SK-N-SH treated with all-trans-retinoic acid at 6 μM for 48 hours (cell line): ENCODE results near the gene PDGFRA.
A peak's percentile ranks its signal among the peaks of the same experiment; 100 is the strongest.

Source experiments
- ATAC-seq: fragments of 200-7000 bp; cut with Tn5 transposase; 3 replicates; pipeline ENCODE4 v1.9.1; 2020; ENCODE audit warnings: mild to moderate bottlenecking, moderate library complexity
- ARNTL ChIP-seq: fragments of 450-650 bp; formaldehyde crosslinking; IDR thresholded peaks from 2 replicates; pipeline ENCODE4 v1.5.0; 2020; ENCODE audit warnings: low read depth, mild to moderate bottlenecking, moderate library complexity, borderline replicate concordance
- BACH2 ChIP-seq: fragments of 250-450 bp; sonication (Bioruptor Pico); IDR thresholded peaks from 2 replicates; pipeline ENCODE4 v1.9.0; 2021; ENCODE audit warnings: mild to moderate bottlenecking, borderline replicate concordance
- CSDC2 ChIP-seq: fragments of 250-450 bp; sonication (Bioruptor Pico); IDR thresholded peaks from 2 replicates; pipeline ENCODE4 v1.5.0; 2020; ENCODE audit warnings: mild to moderate bottlenecking, moderate library complexity
- CSRNP3 ChIP-seq: fragments of 250-450 bp; sonication (Bioruptor Pico); IDR thresholded peaks from 2 replicates; pipeline ENCODE4 v1.5.1; 2021; ENCODE audit warnings: mild to moderate bottlenecking, moderate library complexity
- GLIS3 ChIP-seq: fragments of 250-450 bp; sonication (Bioruptor Pico); IDR thresholded peaks from 2 replicates; pipeline ENCODE4 v1.5.0; 2020; ENCODE audit warnings: mild to moderate bottlenecking, moderate library complexity
- ISL1 ChIP-seq: fragments of 250-450 bp; sonication (Bioruptor Pico); IDR thresholded peaks from 2 replicates; pipeline ENCODE4 v2.1.2; 2022; ENCODE audit warnings: mild to moderate bottlenecking, moderate library complexity
- POU6F1 ChIP-seq: fragments of 250-450 bp; sonication (Bioruptor Pico); IDR thresholded peaks from 2 replicates; pipeline ENCODE4 v1.8.0; 2021; ENCODE audit warnings: low read depth, mild to moderate bottlenecking, moderate library complexity, borderline replicate concordance
- PPARA ChIP-seq: fragments of 250-450 bp; sonication (Bioruptor Pico); IDR thresholded peaks from 2 replicates; pipeline ENCODE4 v1.5.0; 2020; ENCODE audit warnings: mild to moderate bottlenecking, borderline replicate concordance
- SNAI2 ChIP-seq: fragments of 250-450 bp; sonication (Bioruptor Pico); IDR thresholded peaks from 2 replicates; pipeline ENCODE4 v1.5.0; 2020; ENCODE audit warnings: mild to moderate bottlenecking, moderate library complexity
- TCF4 ChIP-seq: fragments of 250-450 bp; sonication (Bioruptor Pico); IDR thresholded peaks from 2 replicates; pipeline ENCODE4 v1.8.0; 2021; ENCODE audit warnings: mild to moderate bottlenecking, moderate library complexity, borderline replicate concordance
- TSHZ2 ChIP-seq: fragments of 250-450 bp; sonication (Bioruptor Pico); IDR thresholded peaks from 2 replicates; pipeline ENCODE4 v1.5.0; 2020; ENCODE audit warnings: mild to moderate bottlenecking, moderate library complexity
- ZC3H10 ChIP-seq: fragments of 250-450 bp; sonication (Bioruptor Pico); IDR thresholded peaks from 2 replicates; pipeline ENCODE4 v1.5.1; 2021; ENCODE audit warnings: mild to moderate bottlenecking, moderate library complexity
- ZFP3 ChIP-seq: fragments of 250-450 bp; sonication (Bioruptor Pico); IDR thresholded peaks from 2 replicates; pipeline ENCODE4 v1.5.0; 2020; ENCODE audit warnings: mild to moderate bottlenecking, moderate library complexity
- ZFP30 ChIP-seq: fragments of 450-650 bp; formaldehyde crosslinking; IDR thresholded peaks from 2 replicates; pipeline ENCODE4 v1.5.0; 2022; ENCODE audit warnings: mild to moderate bottlenecking, moderate library complexity
- ZNF565 ChIP-seq: fragments of 450-650 bp; formaldehyde crosslinking; conservative IDR thresholded peaks from 2 replicates; pipeline ENCODE4 v1.5.0; 2020; ENCODE audit warnings: low read depth, mild to moderate bottlenecking, moderate library complexity
- ZNF70 ChIP-seq: fragments of 450-650 bp; formaldehyde crosslinking; IDR thresholded peaks from 2 replicates; pipeline ENCODE4 v1.5.0; 2020; ENCODE audit warnings: mild to moderate bottlenecking, moderate library complexity
- ZNF8 ChIP-seq: fragments of 450-650 bp; formaldehyde crosslinking; IDR thresholded peaks from 2 replicates; pipeline ENCODE4 v1.5.0; 2020; ENCODE audit warnings: mild to moderate bottlenecking, moderate library complexity

Gene PDGFRA

GRCh38 chr4:54317690-54318089 is 88.6 kb downstream of the PDGFRA start (continued):
- no peak for TF ChIP-seq TSHZ2 (CRISPR knock-in tag)
- no peak for TF ChIP-seq CSRNP3 (CRISPR knock-in tag)
- no peak for TF ChIP-seq ISL1 (CRISPR knock-in tag)
- no peak for TF ChIP-seq GLIS3 (CRISPR knock-in tag)
- no peak for TF ChIP-seq SNAI2 (CRISPR knock-in tag)

GRCh38 chr4:54318904-54319303 is 89.8 kb downstream of the PDGFRA start:
- no peak for TF ChIP-seq ARNTL (CRISPR knock-in tag)
- no peak for TF ChIP-seq ISL1 (CRISPR knock-in tag)
- no peak for TF ChIP-seq ZNF8 (CRISPR knock-in tag)
- no peak for TF ChIP-seq POU6F1 (CRISPR knock-in tag)
- TF ChIP-seq PPARA (CRISPR knock-in tag), result no peak
- no peak for TF ChIP-seq ZFP30 (CRISPR knock-in tag)
- no peak for TF ChIP-seq ZFP3 (CRISPR knock-in tag)
- TF ChIP-seq CSRNP3 (CRISPR knock-in tag), result no peak
- TF ChIP-seq CSDC2 (CRISPR knock-in tag), result no peak
- TF ChIP-seq BACH2 (CRISPR knock-in tag), result no peak
- no peak for TF ChIP-seq ZNF70 (CRISPR knock-in tag)
- TF ChIP-seq ZNF565, result no peak
- no peak for TF ChIP-seq TSHZ2 (CRISPR knock-in tag)
- TF ChIP-seq GLIS3 (CRISPR knock-in tag), result no peak
- TF ChIP-seq SNAI2 (CRISPR knock-in tag), result no peak
- no peak for TF ChIP-seq ZC3H10 (CRISPR knock-in tag)
- TF ChIP-seq TCF4 (CRISPR knock-in tag), result no peak
- ATAC-seq, result peak; percentile 58; the same call in 2 of the 3 replicates

GRCh38 chr4:54320826-54321685 is 92.0 kb downstream of the PDGFRA start:
- ATAC-seq, result no peak
- no peak for TF ChIP-seq SNAI2 (CRISPR knock-in tag)
- TF ChIP-seq BACH2 (CRISPR knock-in tag), result no peak
- no peak for TF ChIP-seq ZFP30 (CRISPR knock-in tag)
- no peak for TF ChIP-seq GLIS3 (CRISPR knock-in tag)
- no peak for TF ChIP-seq CSDC2 (CRISPR knock-in tag)
- TF ChIP-seq ZC3H10 (CRISPR knock-in tag), result no peak
